ENCODE measurements around the gene CHSY3.
"Not testable (repeated sequence)": the region's sequence is repeated elsewhere in the genome, so short reads cannot be mapped to it uniquely, and the experiment has no call there.

The CHSY3 gene

GRCh38 chr5:130171699-130172098 lies 267.4 kb downstream of the CHSY3 start:
- DNase-seq, result no peak

GRCh38 chr5:130183115-130183514 lies 278.9 kb downstream of the CHSY3 start:
- no peak for DNase-seq

- DNase-seq, result no peak
These were observed 285.7 kb downstream of the CHSY3 start for GRCh38 chr5:130189961-130190360.

- no peak for DNase-seq
These were observed 294.7 kb downstream of the CHSY3 start for GRCh38 chr5:130198927-130199326.

- DNase-seq, result no peak
These were observed 302.4 kb downstream of the CHSY3 start for GRCh38 chr5:130206686-130207085.

- DNase-seq, result no peak
These were observed 309.3 kb downstream of the CHSY3 start for GRCh38 chr5:130213607-130214006.

GRCh38 chr5:130216286-130216685 lies 312.0 kb downstream of the CHSY3 start:
- no peak for DNase-seq

GRCh38 chr5:130222573-130222972 lies 318.3 kb downstream of the CHSY3 start:
- DNase-seq, result no peak

- DNase-seq, result not testable (repeated sequence)
These were observed 322.3 kb downstream of the CHSY3 start for GRCh38 chr5:130226556-130226955.

- no peak for DNase-seq
These were observed 323.4 kb downstream of the CHSY3 start for GRCh38 chr5:130227699-130228098.

- no peak for DNase-seq
These were observed 327.5 kb downstream of the CHSY3 start for GRCh38 chr5:130231786-130232185.

GRCh38 chr5:130234816-130235215 lies 330.6 kb downstream of the CHSY3 start:
- DNase-seq, result no peak

Data from activated CD4-positive, alpha-beta T cell treated with anti-CD3 and anti-CD28 coated beads for 48 hours (primary cell).